HG03103 (cell line): ENCODE data around the gene RCE1.

Source experiments
- ATAC-seq: cut with Tn5 transposase; IDR thresholded peaks from one replicate; pipeline ENCODE4 v1.9.1; 2021; ENCODE audit warnings: low read depth; ENCODE audit not compliant: unreplicated experiment

The RCE1 gene

GRCh38 chr11:66844496-66845142 is 1.4 kb downstream of the RCE1 start:
- ATAC-seq = no peak

GRCh38 chr11:66845143-66845875 is 2.1 kb downstream of the RCE1 start:
- no peak for ATAC-seq

GRCh38 chr11:66845876-66846212 is 2.6 kb downstream of the RCE1 start:
- ATAC-seq = no peak

- ATAC-seq = no peak
These were observed 3.4 kb downstream of the RCE1 start for GRCh38 chr11:66846671-66847091.

- no peak for ATAC-seq
These were observed 4.4 kb downstream of the RCE1 start for GRCh38 chr11:66847461-66848232.

- ATAC-seq = no peak
These were observed 5.6 kb downstream of the RCE1 start for GRCh38 chr11:66848671-66849500.

- ATAC-seq = no peak
These were observed 6.4 kb downstream of the RCE1 start for GRCh38 chr11:66849501-66850234.

GRCh38 chr11:66850235-66850587 is 7.0 kb downstream of the RCE1 start:
- no peak for ATAC-seq

- no peak for ATAC-seq
These were observed 7.5 kb downstream of the RCE1 start for GRCh38 chr11:66850588-66851238.

GRCh38 chr11:66851239-66851596 is 8.0 kb downstream of the RCE1 start:
- ATAC-seq = no peak

GRCh38 chr11:66851698-66852465 is 8.6 kb downstream of the RCE1 start:
- no peak for ATAC-seq

- ATAC-seq = no peak
These were observed 9.4 kb downstream of the RCE1 start for GRCh38 chr11:66852466-66853241.

GRCh38 chr11:66853242-66854229 is 10.3 kb downstream of the RCE1 start:
- ATAC-seq = no peak

- no peak for ATAC-seq
These were observed 11.0 kb downstream of the RCE1 start for GRCh38 chr11:66854231-66854661.

- ATAC-seq = no peak
These were observed 11.5 kb downstream of the RCE1 start for GRCh38 chr11:66854729-66855211.

- peak; percentile 71 for ATAC-seq
These were observed 12.6 kb downstream of the RCE1 start for GRCh38 chr11:66855574-66856495.
